ENCODE results near the gene RASA3.
A peak's percentile ranks its signal among the peaks of the same experiment; 100 is the strongest.

RASA3 gene

DNA sequence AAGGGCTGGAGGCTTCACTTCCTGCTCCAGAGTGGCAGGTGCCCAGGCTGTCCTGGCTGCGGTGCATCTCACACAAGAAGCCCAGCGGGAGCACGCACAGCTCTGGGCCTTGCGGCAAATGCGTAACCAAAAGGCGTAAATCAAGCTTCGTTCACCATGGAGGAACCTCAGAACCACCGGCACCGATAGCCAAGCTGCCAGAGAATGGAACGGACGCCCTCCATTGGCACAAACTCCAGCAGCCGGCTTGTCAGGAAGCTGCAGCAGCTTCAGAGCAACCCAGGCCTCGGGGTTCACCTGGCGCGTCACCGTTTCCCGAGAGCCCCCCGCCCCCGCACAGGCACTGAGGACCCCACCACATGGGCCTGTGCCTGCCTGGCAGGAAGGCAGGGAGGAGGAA is 76.7 kb downstream of the RASA3 start:
- DNase-seq (ENCODE audit: low read depth in 3 of 3) = no peak

- DNase-seq (ENCODE audit: low read depth in 3 of 3) = no peak
Measured at GRCh38 chr13:114054830-114055439, 77.5 kb downstream of the RASA3 start.

- no peak for DNase-seq (ENCODE audit: low read depth in 3 of 3)
Measured at GRCh38 chr13:114054264-114054663, 78.2 kb downstream of the RASA3 start.

DNA sequence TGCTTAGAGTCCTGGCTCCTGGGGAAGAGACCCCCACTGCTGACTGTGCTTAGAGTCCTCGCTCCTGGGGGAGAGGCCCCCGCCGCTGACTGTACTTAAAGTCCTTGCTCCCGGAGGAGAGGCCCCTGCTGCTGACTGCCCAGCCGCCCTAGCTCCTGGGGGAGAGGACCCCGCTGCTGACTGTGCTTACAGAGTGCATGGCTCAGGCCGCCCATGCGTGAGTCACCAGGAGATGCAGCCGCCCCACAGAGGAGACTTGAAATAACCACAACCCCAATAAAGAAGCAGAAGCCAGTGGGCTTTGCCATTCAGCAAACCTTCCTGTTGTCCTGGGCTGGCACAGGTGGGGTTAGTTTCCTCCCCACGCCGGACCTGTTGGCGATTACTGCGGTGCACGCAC is 79.4 kb downstream of the RASA3 start:
- DNase-seq (ENCODE audit: low read depth in 3 of 3) = no peak

DNA sequence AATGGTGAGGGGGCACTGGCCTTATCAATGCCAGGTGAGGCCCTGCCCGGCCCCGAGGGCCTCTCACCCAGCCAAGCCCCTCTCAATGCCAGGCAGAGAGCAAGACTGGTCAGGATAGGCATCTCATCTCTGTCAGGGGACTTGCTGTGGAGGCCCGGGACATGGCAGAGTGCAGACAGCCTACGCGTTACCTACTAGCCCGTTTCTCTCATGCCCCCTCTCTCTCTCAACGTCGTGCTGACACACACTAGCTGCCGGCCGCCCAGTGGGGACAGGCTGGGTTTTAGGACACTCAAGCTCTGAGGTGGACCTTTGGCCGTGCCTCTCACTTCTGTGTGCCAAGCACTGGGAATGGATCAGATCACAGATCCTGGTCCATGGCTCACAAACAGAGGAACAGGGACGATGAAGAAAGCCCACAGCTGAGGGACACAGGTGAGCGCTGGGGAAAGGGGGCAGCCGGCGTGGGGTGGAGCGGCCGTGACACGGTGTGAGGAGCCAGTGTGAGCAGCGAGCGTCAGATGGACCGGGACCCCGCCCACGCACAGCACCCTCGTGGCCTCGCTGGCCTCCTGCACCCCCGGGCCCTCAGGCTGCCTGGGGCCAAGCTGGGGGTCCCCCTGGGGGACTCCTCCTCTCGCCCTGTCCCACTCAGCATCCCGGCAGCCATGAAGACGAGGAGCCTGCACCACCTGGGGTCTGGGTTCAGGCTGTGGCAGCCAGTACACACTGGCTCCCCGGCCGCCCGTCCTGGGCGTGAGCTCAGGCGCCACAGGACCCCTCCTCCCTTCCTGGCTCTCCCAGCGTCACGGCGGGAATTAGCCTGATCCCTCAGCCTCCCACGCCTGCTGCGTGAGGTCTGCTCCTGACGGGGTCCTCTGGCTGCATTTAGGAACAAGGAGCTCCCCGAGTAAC is 81.6 kb downstream of the RASA3 start:
- DNase-seq (ENCODE audit: low read depth in 3 of 3) = no peak

DNA sequence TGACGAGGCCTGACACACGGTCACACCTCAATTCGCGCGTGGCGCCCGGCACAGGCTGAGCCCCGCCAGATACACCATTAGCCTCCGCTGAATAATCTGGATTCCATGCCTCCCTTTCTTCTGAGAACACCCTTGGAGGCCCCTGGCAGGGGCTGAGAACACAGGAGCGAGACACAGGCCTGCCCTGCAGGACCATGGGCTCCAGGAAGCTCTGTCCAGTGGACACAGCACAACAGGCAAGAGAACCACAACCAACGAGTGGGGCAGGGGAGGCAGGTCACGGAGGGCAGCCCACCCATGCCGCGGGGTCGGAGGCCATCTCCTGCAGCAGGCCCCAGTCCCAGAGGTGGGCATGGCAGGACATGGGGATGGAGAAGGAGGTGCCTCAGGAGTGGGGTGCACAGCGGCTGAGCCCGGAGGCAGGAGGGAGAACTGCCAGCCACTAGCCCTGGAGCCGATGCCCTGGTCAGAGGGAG is 82.8 kb downstream of the RASA3 start:
- no peak for DNase-seq (ENCODE audit: low read depth in 3 of 3)

DNA sequence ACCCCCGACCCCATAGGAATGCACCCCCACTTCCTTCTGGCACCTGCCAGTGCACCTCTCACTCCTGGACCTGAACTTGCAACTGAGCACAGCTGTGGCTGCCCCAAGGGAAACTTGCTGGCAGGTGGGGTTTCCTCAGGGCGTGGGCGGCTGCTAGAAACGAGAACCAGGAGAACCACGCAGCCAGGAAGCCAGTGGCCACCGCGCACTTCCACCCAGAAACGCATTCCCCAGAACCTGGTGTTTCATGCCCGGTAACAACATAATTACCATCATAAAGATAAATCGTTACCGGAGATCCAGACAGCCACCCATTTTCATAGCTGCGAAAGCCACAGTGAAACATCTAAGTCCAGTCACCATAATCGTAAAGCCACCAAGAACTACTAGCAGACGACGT is 83.4 kb downstream of the RASA3 start:
- DNase-seq (ENCODE audit: low read depth in 3 of 3) = peak in 2 of 3 experiments; percentile 26 to 32

DNA sequence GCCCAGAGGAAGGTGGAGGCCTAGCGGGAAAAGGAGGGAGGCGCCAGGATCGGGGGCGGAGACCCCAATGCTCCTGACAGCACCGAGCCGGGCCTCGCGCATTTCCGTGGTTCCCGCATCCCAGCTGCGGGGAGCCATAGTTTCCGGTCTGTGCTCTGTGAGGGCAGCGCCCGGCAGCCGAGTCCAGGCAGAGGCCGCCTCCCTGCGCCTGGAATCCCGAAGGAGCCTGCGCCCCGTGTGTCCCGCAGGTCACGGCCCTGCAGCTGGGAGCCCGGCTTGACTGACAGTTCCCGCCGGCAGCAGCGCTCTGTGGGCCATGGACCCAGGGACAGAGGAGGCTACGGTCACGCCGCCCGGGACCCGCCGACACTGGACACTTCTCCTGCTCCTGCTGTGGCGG is 84.0 kb downstream of the RASA3 start:
- DNase-seq (ENCODE audit: low read depth in 3 of 3) = no peak

DNA sequence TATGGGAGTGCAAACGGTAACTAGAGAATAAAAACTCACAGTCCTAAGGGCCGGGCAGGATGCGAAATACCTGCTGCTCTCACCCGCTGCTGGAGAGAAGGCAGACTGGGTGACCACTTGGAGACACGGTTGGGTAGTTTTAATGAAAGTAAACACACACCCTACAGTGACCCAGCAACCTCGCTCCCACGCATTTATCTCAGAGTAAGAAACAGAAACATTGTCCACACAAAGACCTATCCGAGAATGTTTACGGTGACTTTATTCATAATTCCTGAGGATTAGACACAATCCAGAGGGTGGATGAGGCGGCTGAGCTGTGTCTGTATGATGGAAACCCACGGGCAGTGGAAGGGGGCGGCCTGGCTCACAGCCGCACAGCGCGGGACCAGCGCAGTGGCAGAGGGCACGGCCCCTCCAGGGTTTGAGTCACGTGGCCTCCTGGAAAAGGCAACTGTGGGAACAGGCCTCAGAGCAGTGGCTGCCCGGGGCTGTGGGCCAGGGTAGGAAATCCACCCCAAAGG is 85.0 kb downstream of the RASA3 start:
- DNase-seq (ENCODE audit: low read depth in 3 of 3) = no peak

- no peak for DNase-seq (ENCODE audit: low read depth in 3 of 3)
Measured at GRCh38 chr13:114046431-114046975, 85.9 kb downstream of the RASA3 start.

GRCh38 chr13:114045113-114045735 is 87.2 kb downstream of the RASA3 start:
- DNase-seq (ENCODE audit: low read depth in 3 of 3) = no peak

DNA sequence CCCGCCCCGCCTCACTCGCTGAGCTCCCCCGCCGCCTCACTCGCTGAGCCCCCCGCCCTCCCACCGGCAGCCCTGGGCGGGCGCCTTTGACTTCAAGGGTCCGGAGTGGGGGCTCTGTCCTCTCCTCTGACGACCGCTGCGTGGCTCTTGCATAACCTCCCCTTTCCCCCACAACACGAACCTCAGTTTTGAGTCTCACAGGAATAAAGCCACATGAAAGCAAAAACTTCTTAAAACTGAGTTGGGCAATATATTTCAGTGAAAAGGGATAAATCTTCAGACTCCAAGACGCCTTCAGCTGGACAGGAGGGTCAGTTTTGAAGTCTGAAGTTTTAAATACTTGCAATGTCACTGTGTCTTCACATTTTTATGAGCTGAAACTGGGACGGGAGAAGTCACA is 87.9 kb downstream of the RASA3 start:
- DNase-seq (ENCODE audit: low read depth in 3 of 3) = no peak

- DNase-seq (ENCODE audit: low read depth in 3 of 3) = no peak
Measured at GRCh38 chr13:114043421-114044053, 88.9 kb downstream of the RASA3 start.

DNA sequence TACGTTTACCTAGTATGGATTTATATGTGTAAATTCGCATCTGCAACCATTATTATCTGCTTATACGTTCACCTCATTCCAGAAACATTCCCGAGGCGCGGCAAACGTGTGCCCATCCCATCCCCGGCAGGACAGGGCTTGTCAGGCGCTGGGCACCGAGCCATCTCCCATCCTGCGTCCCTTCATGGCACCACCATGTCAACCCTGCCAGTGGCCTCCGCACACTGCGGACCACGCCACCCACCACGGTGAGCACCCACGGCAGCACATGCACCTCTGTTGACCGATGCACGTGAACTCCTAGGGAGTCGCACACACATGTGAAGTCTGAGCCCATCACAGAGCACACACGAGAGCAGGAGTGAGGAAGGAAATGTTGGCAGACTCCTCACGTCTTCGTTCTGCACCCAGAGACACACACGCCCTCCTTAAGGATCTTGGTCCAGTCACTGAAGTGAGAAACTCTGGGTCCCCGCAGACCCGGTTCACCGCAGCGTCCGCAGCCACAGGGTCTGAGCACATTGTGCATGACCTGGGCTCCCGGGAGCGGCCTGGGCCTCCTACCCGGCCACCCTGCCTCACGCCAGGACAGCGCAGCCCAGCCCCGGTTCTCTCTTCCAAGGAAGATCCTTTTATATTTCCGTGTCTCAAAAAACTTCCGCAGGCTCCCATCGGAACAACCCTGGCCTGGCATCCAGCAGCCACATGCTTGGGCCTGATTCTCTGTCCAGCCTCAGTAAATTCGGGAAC is 90.2 kb downstream of the RASA3 start:
- DNase-seq (ENCODE audit: low read depth in 3 of 3) = no peak

- DNase-seq (ENCODE audit: low read depth in 3 of 3) = no peak
Measured at GRCh38 chr13:114041493-114041892, 90.9 kb downstream of the RASA3 start.

DNA sequence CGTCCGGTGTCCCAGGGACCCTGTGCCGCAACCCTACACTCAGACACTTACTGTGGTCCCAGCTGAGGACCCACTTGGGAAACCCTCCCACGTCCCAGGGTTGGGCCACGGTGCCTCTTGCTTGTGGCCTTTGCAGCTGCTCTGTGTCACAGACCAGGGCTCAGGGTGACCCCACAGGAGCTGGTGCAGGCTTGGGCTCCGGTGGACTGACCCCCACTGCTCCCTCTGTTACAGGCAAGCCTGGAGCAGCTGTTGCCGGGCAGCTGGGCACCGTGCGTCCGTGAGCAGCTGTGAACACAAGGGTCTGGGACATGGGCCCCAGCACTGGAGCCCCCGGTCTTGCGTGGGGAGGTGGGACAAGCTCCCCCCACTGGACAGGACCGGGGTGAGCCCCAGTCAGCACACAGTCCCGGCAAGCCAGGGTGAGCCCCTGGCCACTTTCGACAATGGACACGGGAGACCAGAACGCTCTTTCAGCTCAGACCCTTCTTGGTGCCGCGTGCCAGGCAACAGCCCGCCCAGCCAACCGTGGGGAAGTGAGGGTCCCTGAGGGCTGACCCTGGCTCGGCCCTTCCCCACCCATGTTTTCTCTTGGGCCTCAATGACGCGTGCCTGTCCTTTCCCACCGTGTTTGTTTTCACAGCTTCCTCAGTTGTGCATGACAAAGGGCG is 92.8 kb downstream of the RASA3 start:
- no peak for DNase-seq (ENCODE audit: low read depth in 3 of 3)

DNA sequence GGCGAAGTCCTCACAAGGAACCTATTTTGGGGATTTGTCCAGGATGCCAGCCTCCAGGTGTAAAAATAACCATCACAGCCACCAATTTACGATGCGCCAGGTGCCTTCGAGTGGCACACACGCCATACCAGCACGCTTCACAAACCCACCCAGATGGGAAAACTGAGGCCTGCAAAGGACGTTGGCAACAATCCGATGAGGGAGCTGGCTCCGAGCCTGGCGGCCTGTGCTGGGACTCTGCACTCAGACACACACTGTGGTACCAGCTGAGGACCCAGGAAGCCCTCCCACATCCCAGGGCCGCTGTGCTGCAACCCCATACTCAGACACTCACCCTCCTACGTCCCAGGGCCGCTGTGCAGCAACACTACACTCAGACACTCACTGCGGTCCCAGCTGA is 93.5 kb downstream of the RASA3 start:
- no peak for DNase-seq (ENCODE audit: low read depth in 3 of 3)

DNA sequence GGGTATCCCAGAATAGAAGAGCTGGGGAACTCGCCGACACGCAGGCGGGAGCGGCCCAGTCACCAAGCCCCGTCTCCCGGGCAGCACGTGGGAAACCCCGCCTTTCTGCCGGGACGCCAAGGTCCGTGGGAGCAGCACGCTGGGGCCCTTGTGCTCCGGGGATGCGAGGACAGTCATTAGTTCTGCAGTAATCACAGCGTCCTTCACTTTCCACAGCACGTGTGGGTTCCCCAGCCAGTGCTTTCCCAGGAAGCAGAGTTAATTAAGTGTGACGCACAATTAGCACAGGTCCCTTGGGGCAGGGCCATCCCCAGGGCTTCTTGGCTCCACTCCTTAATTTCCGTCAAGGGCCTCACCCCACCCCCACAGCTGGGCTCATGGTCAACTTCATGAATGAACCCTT is 94.2 kb downstream of the RASA3 start:
- DNase-seq (ENCODE audit: low read depth in 3 of 3) = no peak

DNA sequence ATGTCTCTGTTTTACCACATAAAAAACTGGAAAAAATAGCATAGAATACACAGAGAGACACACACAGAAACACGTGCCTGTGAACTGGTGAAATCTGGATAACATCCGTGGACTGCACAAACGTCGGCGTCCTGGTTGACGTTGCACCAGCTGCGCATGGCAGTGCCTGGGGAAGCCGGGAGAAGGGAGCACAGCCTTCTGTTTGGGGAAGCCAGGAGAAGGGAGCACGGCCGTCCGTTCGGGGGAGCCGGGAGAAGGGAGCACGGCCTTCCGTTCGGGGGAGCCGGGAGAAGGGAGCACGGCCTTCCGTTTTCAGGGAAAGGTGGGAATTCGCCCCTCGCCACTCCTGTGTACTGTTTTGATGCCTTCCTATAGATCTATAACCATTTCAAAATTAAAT is 94.7 kb downstream of the RASA3 start:
- no peak for DNase-seq (ENCODE audit: low read depth in 3 of 3)
